CD4-positive, alpha-beta T cell (primary cell): ENCODE measurements around the gene TTC23L. TPM values are rescaled to one million over a fixed set of nuclear protein-coding genes. Genes with fewer than 3 reads are reported as not detected.

ENCODE experiments used
- ATAC-seq: fragments of 200-7000 bp; cut with Tn5 transposase; one replicate; pipeline ENCODE4 v1.10.0; 2022; ENCODE audit warnings: mild to moderate bottlenecking; ENCODE audit not compliant: poor library complexity
- CTCF ChIA-PET: fragments of 350-600 bp; sonication (Branson Sonifier 250); formaldehyde crosslinking; loops from one replicate; lab custom pipeline; 2021; ENCODE audit warnings: antibody characterized with exemption, inconsistent platforms; lab: Charles Lee
- POLR2A ChIA-PET: fragments of 350-600 bp; sonication (Branson Sonifier 250); formaldehyde crosslinking; loops from one replicate; lab custom pipeline; 2021; ENCODE audit warnings: antibody characterized with exemption, inconsistent platforms; lab: Charles Lee
- DNase-seq, 14 experiments: peaks; one replicate each; pipeline ENCODE4 v3.0.0-alpha.2; 2013 to 2020; ENCODE audit warnings: mixed read lengths in 2 of 14
- H3K27ac ChIP-seq, 2 donors: one replicate each; pipeline versions ENCODE4 v1.5.1 to v1.7.0; 2013; ENCODE audit warnings: low read length in 2 of 2, low read depth in 1 of 2, mild to moderate bottlenecking in 1 of 2
- H3K27me3 ChIP-seq, 2 experiments: 1 replicate in 1 of 2; 2 replicates in 1 of 2; pipeline versions ENCODE4 v1.6.1 to v1.7.0; 2013; ENCODE audit warnings: low read length in 2 of 2, control low read depth in 1 of 2, mild to moderate bottlenecking in 1 of 2, moderate library complexity in 1 of 2; ENCODE audit not compliant: insufficient read depth in 2 of 2, control insufficient read depth in 1 of 2
- H3K36me3 ChIP-seq: one replicate; pipeline ENCODE4 v1.6.1; 2013; ENCODE audit warnings: low read length, control low read depth; ENCODE audit not compliant: insufficient read depth
- H3K4me1 ChIP-seq: one replicate; pipeline ENCODE4 v1.6.1; 2013; ENCODE audit warnings: low read length, control low read depth; ENCODE audit not compliant: insufficient read depth
- H3K4me3 ChIP-seq: one replicate; pipeline ENCODE4 v1.5.1; 2013; ENCODE audit warnings: mild to moderate bottlenecking, low read length, moderate library complexity
- H3K9me3 ChIP-seq, 2 experiments: 1 replicate in 1 of 2; 2 replicates in 1 of 2; pipeline versions ENCODE4 v1.6.1 to v1.7.0; 2013; ENCODE audit warnings: low read length in 2 of 2, mild to moderate bottlenecking in 2 of 2, control low read depth in 1 of 2, moderate library complexity in 1 of 2; ENCODE audit not compliant: control insufficient read depth in 1 of 2, insufficient read depth in 1 of 2
- H3K27ac Mint-ChIP-seq: one replicate; pipeline ENCODE4 v1.8.0; 2020; ENCODE audit warnings: mixed read lengths
- H3K27me3 Mint-ChIP-seq: one replicate; pipeline ENCODE4 v1.8.0; 2021; ENCODE audit warnings: mixed read lengths
- H3K36me3 Mint-ChIP-seq: one replicate; pipeline ENCODE4 v1.8.0; 2021; ENCODE audit warnings: low read depth, mixed read lengths
- H3K4me1 Mint-ChIP-seq: one replicate; pipeline ENCODE4 v1.8.0; 2021; ENCODE audit warnings: low read depth, mixed read lengths
- H3K4me3 Mint-ChIP-seq: one replicate; pipeline ENCODE4 v1.8.0; 2020; ENCODE audit warnings: mild to moderate bottlenecking, mixed read lengths
- H3K9me3 Mint-ChIP-seq: one replicate; pipeline ENCODE4 v1.8.0; 2020; ENCODE audit warnings: mixed read lengths
- intact Hi-C, 2 experiments: fragments of 100-400 bp; cut with DNase I in 1 of 2; cut with micrococcal nuclease in 1 of 2; formaldehyde crosslinking; loops; one replicate each; pipeline versions ENCODE4 v1.15.1 to v1.9.0; 2023 to 2025; cut with DNase I, micrococcal nuclease
- total RNA-seq, 174 experiments: library from RNA in 2 of 174; stranded (reverse) in 2 of 174; gene quantifications; one replicate each; pipeline ENCODE4 v1.2.3 and lab custom pipeline; 2021 to 2026
- TF ChIP-seq, protein P1 (sequence below): fragments of 200-600 bp; IDR thresholded peaks from one replicate; pipeline ENCODE4 v1.8.0; 2022; ENCODE audit warnings: antibody characterized with exemption, mild to moderate bottlenecking

TTC23L gene
- total RNA-seq, 2 experiments from 2014 or later = 0.20 TPM; not detected in 1

DNA sequence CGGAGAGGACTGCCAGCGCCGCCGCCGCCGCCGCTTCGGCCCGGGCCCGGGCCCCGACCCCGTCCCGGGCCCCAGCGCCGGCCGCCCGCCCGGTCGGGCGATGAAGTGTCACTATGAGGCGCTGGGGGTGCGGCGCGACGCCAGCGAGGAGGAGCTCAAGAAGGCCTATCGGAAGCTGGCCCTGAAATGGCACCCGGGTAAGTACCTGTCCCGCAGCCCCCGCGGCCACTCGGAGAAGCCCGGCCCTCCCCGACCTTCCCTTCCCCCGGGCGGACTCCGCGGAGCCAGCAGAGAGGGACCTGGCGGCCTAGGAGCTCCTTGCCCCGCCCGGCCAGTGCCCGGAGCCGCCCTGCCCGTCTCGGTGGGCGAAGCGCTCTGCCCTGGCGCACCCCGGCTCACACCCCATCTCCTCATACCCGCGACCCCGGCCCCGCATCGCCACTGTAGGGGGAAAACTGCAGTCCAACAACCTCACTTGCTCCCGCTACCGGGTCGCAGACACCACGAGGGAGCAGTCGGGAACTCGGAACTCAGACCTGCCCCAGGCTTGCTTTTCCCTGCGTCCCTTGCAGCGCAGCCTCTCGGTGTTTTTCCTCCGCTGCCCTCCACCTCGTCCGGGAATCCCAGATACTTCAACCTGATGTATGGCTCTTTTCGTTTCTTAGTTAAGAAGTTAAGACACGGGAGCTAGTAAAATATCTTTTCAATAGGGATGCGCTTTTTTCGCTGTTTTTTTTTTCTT is 90.9 kb downstream of the TTC23L start:
- Mint-ChIP-seq H3K36me3 (peaks cover 47% of the 10 kb centered on the region), H3K4me3 (peak overlapping the region; percentile 99), H3K9me3 (no peaks in the 10 kb centered on the region), H3K27me3 (no peaks in the 10 kb centered on the region), H3K27ac (peak overlapping the region; percentile 95), H3K4me1 (peaks cover 37% of the 10 kb centered on the region)
- peak; percentile 65 to 93 (median 76) for DNase-seq
- peak; percentile 62 for ATAC-seq
- CTCF ChIA-PET = interaction anchor here (0.7 to 2.6 kb wide), 3 partner anchors 14 to 1312 kb away, joined by 3 to 16 read pairs (median 3); partner anchors contain the start of genes BRIX1, NADK2 and RAD1
- POLR2A ChIA-PET = interaction anchor here (0.6 to 3.6 kb wide), 23 partner anchors 9 to 1946 kb away, joined by 3 to 217 read pairs (median 6); partner anchors contain the start of genes AMACR, BRIX1, IL7R and LMBRD2
- Histone ChIP-seq H3K4me1 (peaks cover 21% of the 10 kb centered on the region), H3K27me3 (no peaks in the 10 kb centered on the region), H3K36me3 (peaks cover 29% of the 10 kb centered on the region), H3K4me3 (peak overlapping the region; percentile 88), H3K27ac (peak overlapping the region; percentile 39 to 72), H3K9me3 (no peaks in the 10 kb centered on the region)
- intact Hi-C loops = loop anchor here (1.0 to 10.0 kb wide), 7 partner anchors 15 to 1315 kb away; partner anchors contain the start of genes BRIX1 (in 2 of the 2), LMBRD2 (in 2 of the 2), NADK2 (in 2 of the 2) and RAD1 (in 2 of the 2)
- TF ChIP-seq, protein P1, sequence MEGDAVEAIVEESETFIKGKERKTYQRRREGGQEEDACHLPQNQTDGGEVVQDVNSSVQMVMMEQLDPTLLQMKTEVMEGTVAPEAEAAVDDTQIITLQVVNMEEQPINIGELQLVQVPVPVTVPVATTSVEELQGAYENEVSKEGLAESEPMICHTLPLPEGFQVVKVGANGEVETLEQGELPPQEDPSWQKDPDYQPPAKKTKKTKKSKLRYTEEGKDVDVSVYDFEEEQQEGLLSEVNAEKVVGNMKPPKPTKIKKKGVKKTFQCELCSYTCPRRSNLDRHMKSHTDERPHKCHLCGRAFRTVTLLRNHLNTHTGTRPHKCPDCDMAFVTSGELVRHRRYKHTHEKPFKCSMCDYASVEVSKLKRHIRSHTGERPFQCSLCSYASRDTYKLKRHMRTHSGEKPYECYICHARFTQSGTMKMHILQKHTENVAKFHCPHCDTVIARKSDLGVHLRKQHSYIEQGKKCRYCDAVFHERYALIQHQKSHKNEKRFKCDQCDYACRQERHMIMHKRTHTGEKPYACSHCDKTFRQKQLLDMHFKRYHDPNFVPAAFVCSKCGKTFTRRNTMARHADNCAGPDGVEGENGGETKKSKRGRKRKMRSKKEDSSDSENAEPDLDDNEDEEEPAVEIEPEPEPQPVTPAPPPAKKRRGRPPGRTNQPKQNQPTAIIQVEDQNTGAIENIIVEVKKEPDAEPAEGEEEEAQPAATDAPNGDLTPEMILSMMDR = no peak

DNA sequence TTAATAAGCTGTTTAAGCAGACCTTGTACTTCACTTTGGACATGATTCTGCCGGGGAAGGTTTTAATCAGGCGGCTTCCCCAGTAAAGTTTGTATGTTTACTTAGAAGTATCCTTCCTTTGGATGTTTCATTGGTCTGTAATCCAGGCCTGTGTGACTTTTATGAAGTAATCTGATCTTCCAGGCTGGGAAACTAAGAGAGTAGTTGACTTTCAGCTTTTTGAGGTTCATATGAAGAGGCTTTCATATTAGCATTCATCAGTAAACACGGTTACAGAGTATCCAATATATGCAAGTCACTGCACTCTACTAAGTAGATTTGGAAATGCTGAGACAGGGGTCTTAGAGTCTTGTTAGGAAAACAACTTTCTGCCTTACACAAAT is 91.5 kb downstream of the TTC23L start:
- POLR2A ChIA-PET = interaction anchor here (0.6 to 3.6 kb wide), 15 partner anchors 9 to 1579 kb away, joined by 3 to 217 read pairs (median 6); partner anchors contain the start of genes AMACR, BRIX1, IL7R and LMBRD2
- Mint-ChIP-seq H3K36me3 (peaks cover 47% of the 10 kb centered on the region), H3K9me3 (no peaks in the 10 kb centered on the region), H3K4me3 (peak overlapping the region; percentile 99), H3K27me3 (no peaks in the 10 kb centered on the region), H3K4me1 (peaks cover 37% of the 10 kb centered on the region), H3K27ac (peak overlapping the region; percentile 95)
- peak overlapping the region; percentile 39 to 72 for H3K27ac ChIP-seq
- peaks cover 28% of the 10 kb centered on the region for H3K36me3 ChIP-seq
- no peaks in the 10 kb centered on the region for H3K27me3 ChIP-seq
- peak overlapping the region; percentile 88 for H3K4me3 ChIP-seq
- no peaks in the 10 kb centered on the region for H3K9me3 ChIP-seq
- no peak for ATAC-seq
- CTCF ChIA-PET = interaction anchor here (0.7 to 2.6 kb wide), 3 partner anchors 15 to 1312 kb away, joined by 3 to 16 read pairs (median 3); partner anchors contain the start of genes BRIX1, NADK2 and RAD1
- TF ChIP-seq, protein P1 = no peak
- no peak for DNase-seq
- intact Hi-C loops = loop anchor here in 1 of 2 experiments (2.0 to 10.0 kb wide), 3 partner anchors 684 to 1222 kb away; partner anchors contain the start of genes LMBRD2, SKP2 and SPEF2
- H3K4me1 ChIP-seq = peaks cover 21% of the 10 kb centered on the region

DNA sequence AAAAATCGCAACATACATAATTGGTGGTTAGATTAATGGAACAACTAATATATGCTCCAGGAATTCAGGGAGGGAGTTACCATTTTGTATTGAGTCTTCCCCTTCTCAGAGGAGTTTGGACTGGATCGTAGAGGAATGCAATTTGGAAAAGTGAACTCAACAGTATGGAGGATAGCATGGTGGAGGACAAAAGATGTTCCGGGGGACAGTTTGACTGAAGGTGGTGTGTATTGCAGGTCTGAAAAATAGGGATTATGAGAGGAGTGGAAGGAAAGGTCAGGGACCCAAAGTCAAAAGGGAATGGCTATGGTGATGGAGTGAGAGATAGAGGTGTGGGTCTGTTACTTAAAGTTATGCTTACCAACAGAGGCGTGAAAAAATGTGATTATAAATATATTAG is 91.9 kb downstream of the TTC23L start:
- Mint-ChIP-seq H3K27ac (peak overlapping the region; percentile 95), H3K4me1 (peaks cover 37% of the 10 kb centered on the region), H3K36me3 (peaks cover 47% of the 10 kb centered on the region), H3K9me3 (no peaks in the 10 kb centered on the region), H3K27me3 (no peaks in the 10 kb centered on the region), H3K4me3 (peak overlapping the region; percentile 99)
- Histone ChIP-seq H3K27me3 (no peaks in the 10 kb centered on the region), H3K4me1 (peaks cover 21% of the 10 kb centered on the region), H3K27ac (no peak overlapping the region), H3K4me3 (peak overlapping the region; percentile 88), H3K9me3 (no peaks in the 10 kb centered on the region), H3K36me3 (peaks cover 28% of the 10 kb centered on the region)
- intact Hi-C loops = loop anchor here in 1 of 2 experiments (2.0 to 10.0 kb wide), 3 partner anchors 684 to 1221 kb away; partner anchors contain the start of genes LMBRD2, SKP2 and SPEF2
- ATAC-seq = no peak
- no peak for DNase-seq
- TF ChIP-seq, protein P1 = no peak
- ChIA-PET CTCF (interaction anchor here (1.0 kb wide), 1 partner anchor 994 kb away, joined by 3 read pairs; no protein-coding TSS in a partner anchor), POLR2A (interaction anchor here (0.6 to 3.6 kb wide), 6 partner anchors 8 to 1579 kb away, joined by 3 to 217 read pairs (median 12); partner anchors contain the start of genes AMACR, BRIX1, NADK2 and RAD1)
